Suprapubic skin (tissue), 4 donors: ENCODE data around the gene CEP112. TPM values are rescaled to one million over a fixed set of nuclear protein-coding genes. Genes with fewer than 3 reads are reported as not detected.

Experiments used
- DNase-seq, 2 donors: peaks; one replicate each; pipeline ENCODE4 v3.0.0-alpha.2; 2019; ENCODE audit warnings: low spot score in 2 of 2
- H3K27ac ChIP-seq: fragments of 200-600 bp; sonication (generic); one replicate; pipeline ENCODE4 v1.5.1; 2019
- H3K27me3 ChIP-seq: fragments of 200-600 bp; sonication (generic); one replicate; pipeline ENCODE4 v1.5.1; 2019
- H3K36me3 ChIP-seq: fragments of 200-600 bp; sonication (generic); one replicate; pipeline ENCODE4 v1.5.1; 2019
- H3K4me1 ChIP-seq: fragments of 200-600 bp; sonication (generic); one replicate; pipeline ENCODE4 v1.5.1; 2019
- H3K4me3 ChIP-seq: fragments of 200-600 bp; sonication (generic); one replicate; pipeline ENCODE4 v1.5.1; 2019; ENCODE audit warnings: mild to moderate bottlenecking
- H3K9me3 ChIP-seq: fragments of 200-600 bp; sonication (generic); one replicate; pipeline ENCODE4 v1.5.1; 2019
- CTCF ChIP-seq, 2 donors: fragments of 200-600 bp in 1 of 2; fragments of 450-650 bp in 1 of 2; sonication (generic) in 1 of 2; IDR thresholded peaks; one replicate each; pipeline ENCODE4 v1.5.1; 2016 to 2019; ENCODE audit warnings: antibody characterized with exemption in 2 of 2, mild to moderate bottlenecking in 1 of 2, moderate library complexity in 1 of 2
- EP300 ChIP-seq: sonication (generic); formaldehyde crosslinking; IDR thresholded peaks from one replicate; pipeline ENCODE4 v1.6.1; 2017; ENCODE audit warnings: antibody characterized with exemption
- POLR2A ChIP-seq, 2 donors: fragments of 450-650 bp; IDR thresholded peaks; one replicate each; pipeline ENCODE4 v1.6.1; 2017; ENCODE audit warnings: antibody characterized with exemption in 2 of 2, mild to moderate bottlenecking in 2 of 2, moderate library complexity in 2 of 2
- POLR2AphosphoS5 ChIP-seq, 3 donors: sonication (generic); formaldehyde crosslinking; IDR thresholded peaks; one replicate each; pipeline ENCODE4 v1.6.1; 2017; ENCODE audit warnings: antibody characterized with exemption in 3 of 3
- WGBS: methylation state at CpG from one replicate; pipeline ENCODE4 v1.1.5; 2018; 5-methylcytosine and 5-hydroxymethylcytosine counted together
- total RNA-seq, 4 donors: library from RNA; depleted of rRNA; stranded (reverse); fragments of >200 nt; gene quantifications; one replicate each; pipeline ENCODE4 v1.1.0, GENCODE V29; 2016

Gene CEP112
- total RNA-seq, 4 donors from 2014 or later: 0.68 to 14.1 (median 6.6) TPM

DNA sequence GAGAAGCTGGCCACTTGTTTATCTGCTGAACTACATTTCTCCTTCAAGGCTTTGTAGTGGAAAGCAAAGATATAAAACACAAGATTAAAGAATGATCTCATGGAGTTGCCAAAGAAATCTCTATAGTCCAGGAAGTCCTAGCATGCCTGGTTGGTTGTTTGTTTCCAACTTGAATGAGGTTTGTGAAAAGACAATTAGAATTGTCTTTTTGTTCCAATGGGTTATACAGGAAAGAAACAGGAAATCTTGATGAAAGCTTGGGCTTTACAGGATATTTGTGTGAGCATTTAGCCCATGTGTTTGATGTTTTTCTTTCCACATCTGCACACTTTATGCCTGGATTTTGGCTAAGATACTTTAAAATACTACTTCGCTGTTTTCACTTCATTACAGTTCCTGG lies 273.4 kb downstream of the CEP112 start:
- Histone ChIP-seq H3K4me1 (peaks cover 9% of the 10 kb centered on the region), H3K27ac (peak overlapping the region; percentile 0), H3K27me3 (no peaks in the 10 kb centered on the region), H3K9me3 (no peaks in the 10 kb centered on the region), H3K4me3 (no peak overlapping the region), H3K36me3 (no peaks in the 10 kb centered on the region)
- no peak for DNase-seq
- no peak for TF ChIP-seq POLR2A (IDR thresholded peaks at IDR 0.05)
- TF ChIP-seq POLR2AphosphoS5 (IDR thresholded peaks at IDR 0.05): no peak
- no peak for TF ChIP-seq EP300
- no peak for TF ChIP-seq CTCF (IDR thresholded peaks at IDR 0.05)
- 43% methylated on average over 1 of the region's 1 CpG for WGBS

DNA sequence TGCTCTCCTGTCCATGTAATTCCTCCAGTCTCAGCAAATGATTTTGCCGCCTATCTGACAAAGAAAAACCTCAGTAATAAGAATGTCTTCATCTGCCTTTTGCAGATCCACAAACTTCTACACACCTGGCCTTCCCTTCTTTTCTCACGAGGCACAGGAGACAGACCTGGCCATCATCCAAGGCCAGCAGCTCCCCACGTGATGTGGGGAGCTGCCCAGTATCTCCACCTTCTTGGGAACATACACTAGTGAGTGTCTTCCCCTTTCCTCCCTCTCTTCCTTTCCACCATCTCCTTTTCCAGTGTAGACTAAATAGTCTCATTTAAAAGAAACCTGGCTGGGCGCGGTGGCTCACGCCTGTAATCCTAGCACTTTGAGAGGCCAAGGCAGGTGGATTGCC lies 274.4 kb downstream of the CEP112 start:
- Histone ChIP-seq H3K4me3 (no peak overlapping the region), H3K4me1 (peaks cover 9% of the 10 kb centered on the region), H3K36me3 (no peaks in the 10 kb centered on the region), H3K27ac (no peak overlapping the region), H3K9me3 (no peaks in the 10 kb centered on the region), H3K27me3 (no peaks in the 10 kb centered on the region)
- no peak for DNase-seq
- TF ChIP-seq POLR2AphosphoS5 (IDR thresholded peaks at IDR 0.05): no peak
- no peak for TF ChIP-seq EP300
- TF ChIP-seq POLR2A (IDR thresholded peaks at IDR 0.05): no peak
- TF ChIP-seq CTCF (IDR thresholded peaks at IDR 0.05): no peak
- WGBS: 78% methylated on average over 6 of the region's 6 CpGs

GRCh38 chr17:65916425-65916824 lies 275.5 kb downstream of the CEP112 start:
- WGBS: 81% methylated on average over 2 of the region's 2 CpGs
- no peak for DNase-seq
- TF ChIP-seq EP300: no peak
- no peak for TF ChIP-seq POLR2AphosphoS5 (IDR thresholded peaks at IDR 0.05)
- TF ChIP-seq CTCF (IDR thresholded peaks at IDR 0.05): no peak
- no peak for TF ChIP-seq POLR2A (IDR thresholded peaks at IDR 0.05)
- Histone ChIP-seq H3K36me3 (no peaks in the 10 kb centered on the region), H3K9me3 (no peaks in the 10 kb centered on the region), H3K27ac (no peak overlapping the region), H3K4me1 (peaks cover 8% of the 10 kb centered on the region), H3K27me3 (no peaks in the 10 kb centered on the region), H3K4me3 (no peak overlapping the region)

GRCh38 chr17:65914784-65915342 lies 277.1 kb downstream of the CEP112 start:
- Histone ChIP-seq H3K27ac (no peak overlapping the region), H3K27me3 (no peaks in the 10 kb centered on the region), H3K36me3 (no peaks in the 10 kb centered on the region), H3K4me1 (peaks cover 8% of the 10 kb centered on the region), H3K4me3 (no peak overlapping the region), H3K9me3 (peaks cover 5% of the 10 kb centered on the region)
- no peak for DNase-seq
- TF ChIP-seq EP300 (no peak), CTCF (IDR thresholded peaks at IDR 0.05) (no peak), POLR2A (IDR thresholded peaks at IDR 0.05) (no peak), POLR2AphosphoS5 (IDR thresholded peaks at IDR 0.05) (no peak)
- 71% methylated on average over 5 of the region's 5 CpGs for WGBS

DNA sequence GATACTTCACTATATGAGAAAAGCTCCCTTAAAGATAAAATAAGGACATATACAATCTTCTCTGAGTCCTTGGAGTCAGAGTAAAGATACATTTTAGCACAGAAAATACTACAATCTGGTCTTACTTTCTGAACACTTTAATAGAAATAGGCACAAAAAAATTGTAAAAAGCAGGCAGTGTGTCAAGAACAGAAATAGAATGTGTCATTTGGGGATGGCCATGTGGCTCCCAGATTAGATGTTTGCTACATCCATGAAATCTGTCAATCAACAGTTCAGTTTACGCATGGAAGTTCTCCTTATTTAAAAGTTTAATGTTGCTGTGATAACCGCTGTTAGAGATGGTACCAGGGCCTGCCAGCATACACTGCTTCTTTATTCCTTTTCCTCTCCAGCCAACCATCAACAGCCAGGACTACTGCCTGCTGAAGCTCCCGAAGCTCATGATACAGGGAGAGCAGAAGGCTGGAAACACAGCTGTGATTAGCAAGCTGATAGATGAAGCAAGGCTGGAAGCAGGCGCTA lies 278.5 kb downstream of the CEP112 start:
- H3K27ac ChIP-seq: no peak overlapping the region
- no peaks in the 10 kb centered on the region for H3K27me3 ChIP-seq
- H3K9me3 ChIP-seq: peaks cover 5% of the 10 kb centered on the region
- H3K36me3 ChIP-seq: no peaks in the 10 kb centered on the region
- WGBS: 72% methylated on average over 4 of the region's 4 CpGs
- DNase-seq: no peak
- TF ChIP-seq POLR2AphosphoS5 (IDR thresholded peaks at IDR 0.05): no peak
- no peak for TF ChIP-seq POLR2A (IDR thresholded peaks at IDR 0.05)
- no peak for TF ChIP-seq CTCF (IDR thresholded peaks at IDR 0.05)
- TF ChIP-seq EP300: no peak
- H3K4me3 ChIP-seq: no peak overlapping the region
- H3K4me1 ChIP-seq: no peaks in the 10 kb centered on the region
